NCI-H128 (cell line): ENCODE measurements around the gene MTRF1.
"Not testable (repeated sequence)": the region's sequence is repeated elsewhere in the genome, so short reads cannot be mapped to it uniquely, and the experiment has no call there.

Source experiments
- DNase-seq: peaks from one replicate; lab custom pipeline; 2025; ENCODE audit not compliant: unreplicated experiment; lab: John Stamatoyannopoulos, UW

Gene MTRF1

GRCh38 chr13:41178040-41178439, 85.3 kb downstream of the MTRF1 start:
- DNase-seq: no peak

GRCh38 chr13:41177616-41178015, 85.8 kb downstream of the MTRF1 start:
- DNase-seq: no peak

GRCh38 chr13:41175576-41175975, 87.8 kb downstream of the MTRF1 start:
- not testable (repeated sequence) for DNase-seq
